Measurements from ENCODE around the gene SDCCAG8.

SDCCAG8 gene

GRCh38 chr1:243316366-243316989, 60.6 kb downstream of the SDCCAG8 start:
- no peak overlapping the region for H2AFZ ChIP-seq
- H3K9ac ChIP-seq = no peak overlapping the region
- H3K27ac ChIP-seq = no peak overlapping the region
- no peaks in the 10 kb centered on the region for H3K4me1 ChIP-seq
- no peaks in the 10 kb centered on the region for H3K27me3 ChIP-seq (ENCODE audit: control insufficient read depth, insufficient read depth, low read length)
- no peaks in the 10 kb centered on the region for H3K36me3 ChIP-seq (ENCODE audit: control insufficient read depth, insufficient read depth, low read length)
- no peak overlapping the region for H3K4me2 ChIP-seq (ENCODE audit: low read length)
- no peaks in the 10 kb centered on the region for H3K79me2 ChIP-seq
- H3K9me3 ChIP-seq (ENCODE audit: control insufficient read depth, low read length) = no peaks in the 10 kb centered on the region
- no peak overlapping the region for H3K4me3 ChIP-seq (ENCODE audit: low read depth, low read length)
- TF ChIP-seq CTCF (IDR thresholded peaks at IDR 0.05) = no peak

GRCh38 chr1:243320224-243320623, 64.4 kb downstream of the SDCCAG8 start:
- Histone ChIP-seq H3K4me1 (no peaks in the 10 kb centered on the region), H3K4me2 (ENCODE audit: low read length) (no peak overlapping the region)

GRCh38 chr1:243322326-243322725, 66.5 kb downstream of the SDCCAG8 start:
- no peak overlapping the region for H3K9ac ChIP-seq

More at GRCh38 chr1:243320224-243320623, 64.4 kb downstream of the SDCCAG8 start:
- Histone ChIP-seq H3K79me2 (no peaks in the 10 kb centered on the region), H3K4me3 (ENCODE audit: low read depth, low read length) (no peak overlapping the region), H3K9me3 (ENCODE audit: control insufficient read depth, low read length) (no peaks in the 10 kb centered on the region), H3K27me3 (ENCODE audit: control insufficient read depth, insufficient read depth, low read length) (no peaks in the 10 kb centered on the region), H3K27ac (no peak overlapping the region), H2AFZ (no peak overlapping the region), H3K9ac (no peak overlapping the region), H3K36me3 (ENCODE audit: control insufficient read depth, insufficient read depth, low read length) (no peaks in the 10 kb centered on the region)
- TF ChIP-seq CTCF (IDR thresholded peaks at IDR 0.05) = no peak

GRCh38 chr1:243323491-243323890, 67.7 kb downstream of the SDCCAG8 start:
- Histone ChIP-seq H3K9ac (no peak overlapping the region), H2AFZ (no peak overlapping the region), H3K27ac (no peak overlapping the region), H3K27me3 (ENCODE audit: control insufficient read depth, insufficient read depth, low read length) (no peaks in the 10 kb centered on the region), H3K4me2 (ENCODE audit: low read length) (no peak overlapping the region), H3K79me2 (no peaks in the 10 kb centered on the region), H3K9me3 (ENCODE audit: control insufficient read depth, low read length) (no peaks in the 10 kb centered on the region), H3K4me1 (no peaks in the 10 kb centered on the region), H3K4me3 (ENCODE audit: low read depth, low read length) (no peak overlapping the region), H3K36me3 (ENCODE audit: control insufficient read depth, insufficient read depth, low read length) (no peaks in the 10 kb centered on the region)
- no peak for TF ChIP-seq CTCF (IDR thresholded peaks at IDR 0.05)

More at GRCh38 chr1:243322326-243322725, 66.5 kb downstream of the SDCCAG8 start:
- no peaks in the 10 kb centered on the region for H3K27me3 ChIP-seq (ENCODE audit: control insufficient read depth, insufficient read depth, low read length)
- H3K79me2 ChIP-seq = no peaks in the 10 kb centered on the region
- no peaks in the 10 kb centered on the region for H3K9me3 ChIP-seq (ENCODE audit: control insufficient read depth, low read length)
- H3K4me1 ChIP-seq = no peaks in the 10 kb centered on the region
- no peaks in the 10 kb centered on the region for H3K36me3 ChIP-seq (ENCODE audit: control insufficient read depth, insufficient read depth, low read length)
- H2AFZ ChIP-seq = no peak overlapping the region
- H3K4me2 ChIP-seq (ENCODE audit: low read length) = no peak overlapping the region
- no peak for TF ChIP-seq CTCF (IDR thresholded peaks at IDR 0.05)
- no peak overlapping the region for H3K4me3 ChIP-seq (ENCODE audit: low read depth, low read length)
- H3K27ac ChIP-seq = no peak overlapping the region

GRCh38 chr1:243325305-243325890, 69.6 kb downstream of the SDCCAG8 start:
- Histone ChIP-seq H3K9me3 (ENCODE audit: control insufficient read depth, low read length) (no peaks in the 10 kb centered on the region), H3K27ac (no peak overlapping the region), H3K4me3 (ENCODE audit: low read depth, low read length) (no peak overlapping the region), H3K79me2 (no peaks in the 10 kb centered on the region), H3K4me2 (ENCODE audit: low read length) (no peak overlapping the region), H3K4me1 (no peaks in the 10 kb centered on the region), H3K36me3 (ENCODE audit: control insufficient read depth, insufficient read depth, low read length) (no peaks in the 10 kb centered on the region), H3K9ac (no peak overlapping the region), H3K27me3 (ENCODE audit: control insufficient read depth, insufficient read depth, low read length) (no peaks in the 10 kb centered on the region), H2AFZ (no peak overlapping the region)
- TF ChIP-seq CTCF (IDR thresholded peaks at IDR 0.05) = peak; percentile 61
